GM15510 (cell line): ENCODE results near the gene MTRF1L.

Experiments used
- POLR2A ChIP-seq: IDR thresholded peaks from 3 replicates; pipeline ENCODE4 v1.6.1; 2011; ENCODE audit warnings: borderline replicate concordance; ENCODE audit not compliant: insufficient read length; ENCODE audit errors: extremely low read depth

MTRF1L gene

DNA sequence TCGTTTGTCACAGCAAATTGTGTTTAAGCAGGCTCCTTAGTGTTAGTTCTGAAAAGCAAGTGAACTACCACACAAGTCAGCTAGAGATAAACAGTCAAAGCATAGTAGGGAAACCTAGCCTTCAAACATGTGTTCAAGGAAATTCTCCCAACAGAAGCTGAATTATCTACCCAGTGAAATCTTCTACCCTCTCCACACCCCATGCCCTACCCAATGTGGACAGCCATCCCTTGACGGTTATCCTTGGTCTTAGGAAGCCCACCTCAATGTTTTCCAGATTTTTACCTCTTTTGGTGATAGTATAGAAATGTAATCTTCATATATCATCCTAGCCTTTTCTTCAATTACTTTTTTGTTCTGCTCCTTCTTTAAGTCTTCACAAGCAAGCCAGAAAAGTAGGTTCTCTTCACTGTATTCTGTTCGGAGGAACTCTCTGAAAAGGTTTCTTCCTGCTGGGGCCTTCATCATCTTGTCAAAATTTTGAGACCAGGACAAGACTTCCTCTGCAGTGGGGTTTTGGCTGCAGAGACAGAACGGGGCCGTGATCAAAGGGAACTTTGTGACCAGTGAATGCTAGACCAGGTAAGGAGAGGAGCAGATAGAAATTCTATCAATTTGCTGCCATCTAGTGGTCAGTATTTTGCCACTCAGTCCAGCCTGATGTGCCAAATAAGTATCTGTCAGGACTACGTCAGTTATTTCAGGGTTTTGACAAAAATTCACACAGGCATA is 21.6 kb upstream of the MTRF1L start:
- TF ChIP-seq POLR2A, result no peak

DNA sequence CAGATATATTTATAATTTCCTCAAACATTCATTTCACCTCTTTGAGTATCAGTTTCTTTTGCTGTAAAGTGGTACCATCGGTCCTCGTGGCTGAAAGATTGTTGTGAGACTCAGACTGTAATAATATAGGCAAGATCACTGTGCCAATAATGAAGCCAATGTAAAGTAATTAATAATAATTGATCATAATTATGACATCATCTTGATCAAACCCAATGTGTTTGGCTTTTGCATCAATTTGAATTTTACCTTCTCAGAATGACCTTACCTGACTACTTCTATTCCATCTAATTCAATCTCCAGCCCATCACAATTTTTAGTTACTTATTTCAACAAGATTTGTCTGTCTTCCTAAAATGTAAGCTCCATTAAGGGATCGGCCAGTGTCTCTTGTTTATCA is 15.8 kb upstream of the MTRF1L start:
- no peak for TF ChIP-seq POLR2A

GRCh38 chr6:153016846-153017245 is 14.3 kb upstream of the MTRF1L start:
- TF ChIP-seq POLR2A, result no peak

GRCh38 chr6:153015094-153015640 is 12.7 kb upstream of the MTRF1L start:
- TF ChIP-seq POLR2A, result no peak

- TF ChIP-seq POLR2A, result no peak
These were observed 10.9 kb upstream of the MTRF1L start for GRCh38 chr6:153013438-153013837.

DNA sequence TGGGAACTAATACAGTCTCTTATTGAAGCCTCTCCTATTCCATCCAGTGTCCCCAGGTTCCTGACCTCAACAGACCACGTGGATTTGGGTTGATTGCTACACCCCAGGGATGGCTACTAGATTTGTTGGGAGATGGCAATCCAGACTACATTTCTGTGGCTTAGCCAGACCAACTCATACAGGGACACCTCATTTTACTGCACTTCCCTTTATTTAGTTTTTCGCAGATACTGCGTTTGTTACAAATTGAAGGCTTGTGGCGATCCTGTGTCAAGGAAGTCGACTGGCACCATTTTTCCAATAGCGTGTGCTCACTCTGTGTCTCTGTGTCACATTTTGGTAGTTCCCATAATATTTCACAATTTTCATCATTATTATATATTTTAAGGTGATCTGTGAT is 10.3 kb upstream of the MTRF1L start:
- TF ChIP-seq POLR2A, result no peak

DNA sequence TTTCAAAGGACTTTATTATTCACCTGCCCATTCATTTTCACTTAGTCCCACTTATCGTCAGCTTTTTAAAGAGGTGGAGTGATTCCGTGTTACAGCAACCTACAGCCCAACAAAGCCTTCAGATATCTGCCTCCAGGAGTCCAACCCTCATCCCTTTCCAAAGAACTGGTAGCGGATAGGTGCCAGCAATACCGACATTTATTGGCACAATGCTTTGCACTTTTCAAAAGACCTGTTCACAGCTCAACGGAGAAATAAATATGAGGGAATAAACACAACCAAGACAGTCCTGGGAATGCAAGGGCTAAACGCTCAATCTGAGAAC is 819 bp upstream of the MTRF1L start:
- TF ChIP-seq POLR2A, result no peak

- no peak for TF ChIP-seq POLR2A
These were observed 519 bp downstream of the MTRF1L start for GRCh38 chr6:153001767-153002612.

DNA sequence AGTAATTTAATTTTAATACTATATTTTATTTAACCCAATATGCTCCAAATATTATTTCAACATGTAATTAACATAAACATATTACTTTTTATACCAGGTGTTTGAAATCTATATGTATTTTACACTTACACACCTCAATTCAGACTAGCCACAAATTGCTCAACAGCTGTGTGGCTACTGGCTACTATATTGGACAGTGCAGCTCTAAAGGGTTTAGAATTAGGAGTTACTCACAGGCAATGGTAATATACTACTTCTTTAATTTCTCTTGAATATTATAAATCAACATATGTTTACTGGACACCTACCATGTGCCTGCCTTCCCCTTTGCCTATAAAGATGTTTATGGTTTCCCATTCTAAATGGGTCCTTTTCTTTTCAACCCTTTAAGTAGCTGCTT is 2.3 kb downstream of the MTRF1L start:
- no peak for TF ChIP-seq POLR2A

- TF ChIP-seq POLR2A, result no peak
These were observed 8.7 kb downstream of the MTRF1L start for GRCh38 chr6:152993847-152994246.

- no peak for TF ChIP-seq POLR2A
These were observed 9.1 kb downstream of the MTRF1L start for GRCh38 chr6:152993431-152993830.

DNA sequence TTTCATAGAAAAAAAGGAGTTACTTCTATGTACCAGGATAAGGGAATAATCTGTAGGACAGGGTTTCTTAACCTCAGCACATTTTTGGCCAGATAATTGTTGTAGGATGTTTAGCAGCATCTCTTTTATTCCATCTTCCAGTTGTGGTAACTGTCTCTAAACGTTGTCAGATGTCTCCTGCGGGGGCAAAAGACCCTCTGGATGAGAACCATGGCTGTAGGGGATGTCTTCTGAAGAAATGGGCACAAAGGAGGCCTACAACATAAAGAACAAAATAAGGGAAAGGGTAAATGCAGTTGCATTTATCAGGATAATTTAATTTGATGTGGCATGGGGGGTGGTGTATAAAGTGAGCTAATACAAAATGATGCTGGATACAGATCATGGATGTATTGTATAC is 15.5 kb downstream of the MTRF1L start:
- no peak for TF ChIP-seq POLR2A

- TF ChIP-seq POLR2A, result no peak
These were observed 18.0 kb downstream of the MTRF1L start for GRCh38 chr6:152984513-152984872.

DNA sequence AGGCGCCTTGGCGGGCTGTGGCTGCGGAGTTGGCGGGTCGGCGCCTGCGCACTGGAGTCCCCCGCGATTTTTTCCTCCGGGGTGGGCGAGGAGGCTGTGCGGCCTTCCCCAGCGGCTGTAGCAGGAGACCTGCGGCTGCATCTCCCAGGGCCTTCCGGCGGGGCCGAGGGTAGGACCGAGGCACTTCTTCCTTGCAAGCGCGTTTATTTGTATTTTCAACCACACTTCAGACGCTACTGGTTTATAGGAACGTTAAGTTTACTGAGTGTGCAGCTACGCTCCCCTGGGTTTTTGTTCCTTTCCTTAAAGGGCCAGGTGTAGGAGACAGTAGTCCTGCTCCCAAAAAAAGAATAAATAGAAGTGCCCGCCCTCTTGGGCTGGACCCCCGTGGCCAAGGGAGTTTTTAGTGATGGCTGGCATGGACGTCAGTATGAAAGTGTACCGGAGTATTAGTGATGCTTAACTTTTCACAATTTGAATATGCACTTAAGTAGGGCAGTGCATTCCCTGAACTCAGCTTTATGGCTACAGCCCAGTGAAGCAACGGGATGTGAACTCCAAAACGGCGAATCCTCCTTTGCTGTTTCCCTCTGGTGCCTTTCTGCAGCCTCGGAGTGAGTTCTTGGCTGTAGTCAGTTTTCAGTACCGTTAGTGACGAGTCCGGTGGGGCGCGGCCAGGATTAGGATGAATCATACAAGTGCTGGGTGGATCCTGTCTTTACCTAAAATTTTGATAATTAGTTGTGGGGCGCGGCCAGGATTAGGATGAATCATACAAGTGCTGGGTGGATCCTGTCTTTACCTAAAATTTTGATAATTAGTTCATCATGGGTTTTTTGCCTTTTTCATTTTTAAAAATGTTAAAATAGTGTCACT is 18.6 kb downstream of the MTRF1L start:
- TF ChIP-seq POLR2A, result peak; percentile 78

GRCh38 chr6:152982904-152983636 is 19.4 kb downstream of the MTRF1L start, which contains the start of gene FBXO5:
Gene FBXO5 (minus strand): TSS chr6:152983041. CDS start chr6:152982959, 82 bp downstream.
- TF ChIP-seq POLR2A, result peak; percentile 86
